H1 (cell line): Measurements from ENCODE around the gene GALNT2. TPM values are rescaled to one million over a fixed set of nuclear protein-coding genes. Genes with fewer than 3 reads are reported as not detected.

ENCODE experiments used
- RBBP5 ChIP-seq: IDR thresholded peaks from 2 replicates; pipeline ENCODE4 v1.7.1; 2012; ENCODE audit warnings: low read depth, mild to moderate bottlenecking, inconsistent platforms, low read length, moderate library complexity, borderline replicate concordance
- polyA plus RNA-seq, 7 experiments: library from polyadenylated mRNA; depleted of rRNA in 3 of 7; stranded (reverse) in 5 of 7; unstranded in 2 of 7; fragments of >200 nt in 5 of 7; fragments of 200-250 nt in 2 of 7; gene quantifications; 1 replicate in 5 of 7; 2 replicates in 1 of 7; 4 replicates in 1 of 7; pipeline versions ENCODE4 v1.2.1 to v1.2.3, GENCODE V29; 2011 to 2013; ENCODE audit warnings: missing spikeins in 2 of 7, mixed read lengths in 2 of 7
- total RNA-seq: library from RNA; stranded (reverse); fragmentation: NEBNext Ultra II Directional; extraction: Animal tissue kit (Norgen Biotek cat#: 25700); gene quantifications from 2 replicates; pipeline ENCODE4 v1.2.1, GENCODE V29; 2021

GALNT2 gene
- total and polyA plus RNA-seq, 2 of the 8 experiments (the other 6 are each of a cell fraction or from before 2014, with no cell fraction given): 34.5 to 75.3 TPM

DNA sequence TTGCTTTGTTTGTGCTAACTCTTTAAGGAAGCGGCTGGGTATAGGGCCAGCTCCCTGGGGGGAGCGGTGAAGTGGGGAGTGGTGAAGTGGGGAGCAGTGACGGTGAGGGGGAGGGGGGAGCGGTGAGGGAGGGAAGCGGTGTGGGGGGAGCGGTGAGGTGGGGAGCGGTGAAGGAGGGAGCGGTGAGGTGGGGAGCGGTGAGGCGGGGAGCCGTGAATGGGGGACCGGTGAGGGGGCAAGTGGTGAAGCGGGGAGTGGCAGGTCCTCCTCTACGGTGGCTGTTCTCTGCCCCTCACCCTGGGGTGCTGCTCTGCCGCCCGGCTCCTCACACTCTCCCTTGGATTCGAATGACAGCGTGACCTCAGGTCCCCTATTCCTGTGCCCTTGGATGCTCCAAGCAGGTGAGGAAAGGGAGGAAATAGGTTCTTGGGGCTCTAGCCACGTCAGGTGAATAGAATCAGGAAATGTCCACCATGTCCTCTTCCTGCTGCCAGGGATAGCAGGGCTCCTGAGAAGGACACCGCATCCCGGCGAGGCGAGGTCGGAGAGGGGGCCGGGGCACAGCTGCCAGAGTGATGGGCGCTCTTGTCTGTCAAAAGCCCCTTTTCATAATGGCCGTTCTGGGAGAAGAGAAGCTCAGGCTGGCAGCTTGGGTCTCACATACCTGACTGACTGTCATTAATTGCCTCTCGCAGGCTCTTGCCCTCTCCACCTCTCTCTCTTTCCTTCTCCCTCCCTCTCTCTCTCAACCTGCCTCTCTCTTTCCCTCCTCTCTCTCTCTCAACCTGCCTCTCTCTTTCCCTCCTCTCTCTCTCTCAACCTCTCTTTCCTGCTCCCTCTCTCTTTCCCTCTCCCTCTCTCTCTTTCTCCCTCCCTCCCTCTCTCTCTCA, 224.9 kb downstream of the GALNT2 start (continued):
- peak; percentile 52; the same call in 1 of the 2 replicates for TF ChIP-seq RBBP5
